ENCODE results near the gene OMP. TPM values are rescaled to one million over a fixed set of nuclear protein-coding genes. Genes with fewer than 3 reads are reported as not detected.

The OMP gene
- total and polyA plus RNA-seq, 2 of the 4 experiments (the other 2 are of a cell fraction) = 0.27 TPM; not detected in 1

DNA sequence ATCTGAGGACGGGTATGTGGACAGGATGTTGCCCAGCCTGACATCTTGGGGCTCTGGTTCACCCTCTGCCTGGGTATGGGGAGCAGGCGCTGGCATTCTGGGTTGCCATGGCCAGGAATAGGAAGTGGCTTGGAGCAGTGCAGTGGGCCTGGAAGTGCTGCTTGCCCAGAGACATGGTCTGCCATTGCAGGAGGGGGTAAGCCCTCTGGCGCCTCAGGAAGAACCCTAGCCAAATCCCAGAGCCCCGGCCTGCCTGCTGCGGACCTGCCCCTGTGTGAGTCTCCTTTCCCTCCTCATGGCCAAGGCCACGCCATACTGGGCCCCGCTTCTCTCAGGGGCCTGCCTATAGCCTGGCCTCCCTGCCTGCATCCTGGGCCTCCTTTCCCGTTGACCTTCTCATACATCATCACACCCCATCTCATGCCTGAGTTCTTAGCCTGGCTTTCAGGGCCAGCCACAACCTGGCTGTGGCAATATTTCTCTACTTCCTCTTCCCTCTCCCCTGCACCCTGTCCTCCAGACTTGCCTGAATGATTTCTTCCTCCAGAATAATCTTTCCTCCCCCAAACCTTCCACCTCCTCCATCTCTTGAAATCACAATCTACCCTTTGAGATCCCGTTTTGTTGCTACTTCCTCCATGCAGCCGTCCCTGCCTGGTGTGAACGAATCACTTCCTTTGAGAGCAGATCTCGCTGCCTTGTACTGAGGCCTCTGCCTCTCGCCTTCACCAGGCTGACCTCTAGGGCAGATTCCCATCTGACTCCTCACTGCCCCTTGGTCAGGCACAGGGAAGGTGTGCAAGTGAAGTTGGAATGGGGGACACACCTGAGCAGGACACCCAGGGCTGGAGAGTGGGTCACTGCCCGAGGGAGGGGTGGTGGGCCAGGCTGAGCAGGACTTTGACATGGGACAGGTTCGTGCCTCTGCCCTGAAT lies 30.7 kb upstream of the OMP start:
- peak overlapping the region; percentile 11 to 61; a peak in 3 of 4 replicates for H4K8ac ChIP-seq (ENCODE audit: low read depth in 2 of 2, low read length in 2 of 2)
- dilution Hi-C loops (cut with HindIII; ENCODE audit: low sequenced_read_pairs, unreplicated experiment) (no loop called here), in situ Hi-C loops (cut with MboI; ENCODE audit: low sequenced_read_pairs) (no loop called here), intact Hi-C loops (cut with micrococcal nuclease) (loop anchor here (2.0 kb wide), 1 partner anchor 25 kb away; no protein-coding TSS in a partner anchor)
- H3K4me1 ChIP-seq (ENCODE audit: control insufficient read depth, insufficient read depth, low read length) = peaks cover 36% of the 10 kb centered on the region
- POLR2A ChIA-PET (ENCODE audit: unreplicated experiment) = no interaction called here
- peak overlapping the region; percentile 9; the same call in 1 of the 3 replicates for H2BK15ac ChIP-seq (ENCODE audit: low read depth, low read length)
- H4K91ac ChIP-seq (ENCODE audit: insufficient read depth, low read depth, low read length) = peak overlapping the region; percentile 10; the same call in 1 of the 2 replicates
- peak overlapping the region; percentile 42; the same call in 1 of the 2 replicates for H2BK120ac ChIP-seq (ENCODE audit: low read depth, low read length)
- H3K14ac ChIP-seq (replicated peaks; ENCODE audit: low read depth, low read length) = peak overlapping the region; percentile 71; the same call in 1 of the 2 replicates
- H2AK9ac ChIP-seq (replicated peaks; ENCODE audit: low read depth, low read length, poor library complexity) = peak overlapping the region; percentile 79
- peaks cover 20 to 56% of the 10 kb centered on the region in 2 experiments; a peak in 3 of 4 replicates for H3K79me1 ChIP-seq (ENCODE audit: low read depth in 1 of 2, low read length in 2 of 2)
- H3K9me3 ChIP-seq (ENCODE audit: control insufficient read depth, insufficient read depth, low read length) = no peaks in the 10 kb centered on the region
- no peak overlapping the region for H3K56ac ChIP-seq (ENCODE audit: extremely low read depth, insufficient read depth, low read length)
- peaks cover 11% of the 10 kb centered on the region for H4K20me1 ChIP-seq (ENCODE audit: insufficient read depth, low read length)
- peak overlapping the region; percentile 78 for H2BK5ac ChIP-seq (ENCODE audit: low read depth, low read length, poor library complexity, severe bottlenecking)
- H3K4me3 ChIP-seq (ENCODE audit: insufficient read depth, low read depth, low read length) = no peak overlapping the region
- H2AK5ac ChIP-seq (ENCODE audit: low read depth, low read length) = peak overlapping the region; percentile 53
- H3K27ac ChIP-seq (ENCODE audit: insufficient read depth, low read length) = peak overlapping the region; percentile 80
- H4K5ac ChIP-seq (ENCODE audit: low read depth, low read length) = peak overlapping the region; percentile 41
- CTCF ChIA-PET = interaction anchor here (2.0 kb wide), 1 partner anchor 19 kb away, joined by 12 read pairs; no protein-coding TSS in a partner anchor
- H3K18ac ChIP-seq (ENCODE audit: low read depth, low read length) = peak overlapping the region; percentile 71; the same call in 1 of the 2 replicates
- ATAC-seq (ENCODE audit: low read depth) (no peak), DNase-seq (peak; percentile 37)
- no peaks in the 10 kb centered on the region for H3K36me3 ChIP-seq (ENCODE audit: control insufficient read depth, insufficient read depth, low read length)
- H2AFZ ChIP-seq (replicated peaks; ENCODE audit: low read length, poor library complexity) = peak overlapping the region; percentile 66
- peak overlapping the region; percentile 92 for H3K4ac ChIP-seq (ENCODE audit: low read depth, low read length)
- 75% methylated on average over 8 of the region's 15 CpGs; no CpG with 5 or more reads in 1 of the 2 experiments for WGBS, 2 experiments (ENCODE audit: extremely low coverage in 2 of 2, insufficient read length in 1 of 2)
- peak overlapping the region; percentile 18; the same call in 1 of the 2 replicates for H3K9ac ChIP-seq (ENCODE audit: low read depth, low read length)
- H2BK20ac ChIP-seq (ENCODE audit: low read depth, low read length) = peak overlapping the region; percentile 57; the same call in 1 of the 2 replicates
- H3K9me1 ChIP-seq (ENCODE audit: insufficient read depth, low read length) = peaks cover 22% of the 10 kb centered on the region
- H3K27me3 ChIP-seq (ENCODE audit: control insufficient read depth, insufficient read depth, low read length) = no peaks in the 10 kb centered on the region
- H3K4me2 ChIP-seq (ENCODE audit: low read depth, low read length) = 0 out of 2 replicates have a peak overlapping the region, but pooled peaks have one; percentile 3
- H3K23ac ChIP-seq (ENCODE audit: low read depth, low read length) = peak overlapping the region; percentile 68; the same call in 1 of the 2 replicates
- no TSS peak for BruUV-seq (replicated peaks)
- TF ChIP-seq, protein P1, sequence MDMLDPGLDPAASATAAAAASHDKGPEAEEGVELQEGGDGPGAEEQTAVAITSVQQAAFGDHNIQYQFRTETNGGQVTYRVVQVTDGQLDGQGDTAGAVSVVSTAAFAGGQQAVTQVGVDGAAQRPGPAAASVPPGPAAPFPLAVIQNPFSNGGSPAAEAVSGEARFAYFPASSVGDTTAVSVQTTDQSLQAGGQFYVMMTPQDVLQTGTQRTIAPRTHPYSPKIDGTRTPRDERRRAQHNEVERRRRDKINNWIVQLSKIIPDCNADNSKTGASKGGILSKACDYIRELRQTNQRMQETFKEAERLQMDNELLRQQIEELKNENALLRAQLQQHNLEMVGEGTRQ (IDR thresholded peaks at IDR 0.05; ENCODE audit: low read depth, low read length) = no peak
- TF ChIP-seq BHLHE40 (IDR thresholded peaks at IDR 0.05; ENCODE audit: low read depth, low read length) = no peak
- TF ChIP-seq POLR2A (IDR thresholded peaks at IDR 0.05; ENCODE audit: low read depth, low read length) = no peak
- TF ChIP-seq MAFK (IDR thresholded peaks at IDR 0.05; ENCODE audit: low read depth, low read length) = no peak
- no peak for TF ChIP-seq RAD21 (IDR thresholded peaks at IDR 0.05; ENCODE audit: low read length)
- no peak for TF ChIP-seq RCOR1 (IDR thresholded peaks at IDR 0.05; ENCODE audit: insufficient replicate concordance, low read length)
- TF ChIP-seq CEBPB (IDR thresholded peaks at IDR 0.05; ENCODE audit: low read depth, low read length) = no peak
- TF ChIP-seq, protein P2, sequence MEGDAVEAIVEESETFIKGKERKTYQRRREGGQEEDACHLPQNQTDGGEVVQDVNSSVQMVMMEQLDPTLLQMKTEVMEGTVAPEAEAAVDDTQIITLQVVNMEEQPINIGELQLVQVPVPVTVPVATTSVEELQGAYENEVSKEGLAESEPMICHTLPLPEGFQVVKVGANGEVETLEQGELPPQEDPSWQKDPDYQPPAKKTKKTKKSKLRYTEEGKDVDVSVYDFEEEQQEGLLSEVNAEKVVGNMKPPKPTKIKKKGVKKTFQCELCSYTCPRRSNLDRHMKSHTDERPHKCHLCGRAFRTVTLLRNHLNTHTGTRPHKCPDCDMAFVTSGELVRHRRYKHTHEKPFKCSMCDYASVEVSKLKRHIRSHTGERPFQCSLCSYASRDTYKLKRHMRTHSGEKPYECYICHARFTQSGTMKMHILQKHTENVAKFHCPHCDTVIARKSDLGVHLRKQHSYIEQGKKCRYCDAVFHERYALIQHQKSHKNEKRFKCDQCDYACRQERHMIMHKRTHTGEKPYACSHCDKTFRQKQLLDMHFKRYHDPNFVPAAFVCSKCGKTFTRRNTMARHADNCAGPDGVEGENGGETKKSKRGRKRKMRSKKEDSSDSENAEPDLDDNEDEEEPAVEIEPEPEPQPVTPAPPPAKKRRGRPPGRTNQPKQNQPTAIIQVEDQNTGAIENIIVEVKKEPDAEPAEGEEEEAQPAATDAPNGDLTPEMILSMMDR (conservative IDR thresholded peaks at IDR 0.05; ENCODE audit: low read depth, low read length) = no peak
- TF ChIP-seq RFX5 (IDR thresholded peaks at IDR 0.05; ENCODE audit: low read depth, low read length) = no peak
- TF ChIP-seq FOS (IDR thresholded peaks at IDR 0.05; ENCODE audit: low read depth, low read length) = no peak
- TF ChIP-seq CHD1 (IDR thresholded peaks at IDR 0.05; ENCODE audit: low read depth, low read length) = no peak
- TF ChIP-seq, protein P3, sequence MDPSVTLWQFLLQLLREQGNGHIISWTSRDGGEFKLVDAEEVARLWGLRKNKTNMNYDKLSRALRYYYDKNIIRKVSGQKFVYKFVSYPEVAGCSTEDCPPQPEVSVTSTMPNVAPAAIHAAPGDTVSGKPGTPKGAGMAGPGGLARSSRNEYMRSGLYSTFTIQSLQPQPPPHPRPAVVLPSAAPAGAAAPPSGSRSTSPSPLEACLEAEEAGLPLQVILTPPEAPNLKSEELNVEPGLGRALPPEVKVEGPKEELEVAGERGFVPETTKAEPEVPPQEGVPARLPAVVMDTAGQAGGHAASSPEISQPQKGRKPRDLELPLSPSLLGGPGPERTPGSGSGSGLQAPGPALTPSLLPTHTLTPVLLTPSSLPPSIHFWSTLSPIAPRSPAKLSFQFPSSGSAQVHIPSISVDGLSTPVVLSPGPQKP (IDR thresholded peaks at IDR 0.05; ENCODE audit: borderline replicate concordance, low read depth, low read length) = no peak
- TF ChIP-seq SMC3 (IDR thresholded peaks at IDR 0.05; ENCODE audit: low read depth, low read length) = no peak

Data from IMR-90 (cell line).